H9 (cell line): ENCODE data around the gene SH3TC1. TPM values are rescaled to one million over a fixed set of nuclear protein-coding genes. Genes with fewer than 3 reads are reported as not detected.

Experiments
- DNase-seq: peaks from one replicate; pipeline ENCODE4 v3.0.0-alpha.2; 2017
- H2AFZ ChIP-seq: one replicate; pipeline ENCODE4 v1.6.1; 2013; ENCODE audit warnings: mild to moderate bottlenecking, low read length, control low read depth, moderate library complexity
- H2AK5ac ChIP-seq: 2 replicates; pipeline ENCODE4 v1.6.1; 2013; ENCODE audit warnings: low read length, control low read depth, mixed read lengths; ENCODE audit not compliant: insufficient read length
- H2BK120ac ChIP-seq: one replicate; pipeline ENCODE4 v1.6.1; 2013; ENCODE audit warnings: low read depth, mild to moderate bottlenecking, low read length, control low read depth, inconsistent platforms; ENCODE audit not compliant: poor library complexity, severe bottlenecking
- H2BK12ac ChIP-seq: 2 replicates; pipeline ENCODE4 v1.6.1; 2013; ENCODE audit warnings: low read length, control low read depth, mixed read lengths, low read depth; ENCODE audit not compliant: insufficient read length
- H2BK15ac ChIP-seq: 2 replicates; pipeline ENCODE4 v1.6.1; 2013; ENCODE audit warnings: low read depth, low read length, control low read depth
- H2BK20ac ChIP-seq: one replicate; pipeline ENCODE4 v1.6.1; 2013; ENCODE audit warnings: low read depth, mild to moderate bottlenecking, low read length, control low read depth, inconsistent platforms; ENCODE audit not compliant: poor library complexity, severe bottlenecking
- H2BK5ac ChIP-seq: 2 replicates; pipeline ENCODE4 v1.6.1; 2013; ENCODE audit warnings: low read length, control low read depth, mixed read lengths; ENCODE audit not compliant: insufficient read length
- H3K14ac ChIP-seq: 2 replicates; pipeline ENCODE4 v1.6.1; 2013; ENCODE audit warnings: low read length, control low read depth; ENCODE audit not compliant: insufficient read depth
- H3K18ac ChIP-seq: 2 replicates; pipeline ENCODE4 v1.6.1; 2013; ENCODE audit warnings: low read depth, mild to moderate bottlenecking, mixed read lengths, low read length, control low read depth; ENCODE audit not compliant: insufficient read length
- H3K23ac ChIP-seq: 2 replicates; pipeline ENCODE4 v1.6.1; 2013; ENCODE audit warnings: low read length, control low read depth, mixed read lengths, low read depth; ENCODE audit not compliant: insufficient read length
- H3K23me2 ChIP-seq: 2 replicates; pipeline ENCODE4 v1.6.1; 2013; ENCODE audit warnings: low read depth, mild to moderate bottlenecking, mixed read lengths, low read length, control low read depth; ENCODE audit not compliant: insufficient read length, poor library complexity, severe bottlenecking
- H3K27ac ChIP-seq: 2 replicates; pipeline ENCODE4 v1.5.1; 2013; ENCODE audit warnings: low read length, control low read depth, mixed read lengths, low read depth; ENCODE audit not compliant: insufficient read length
- H3K27me3 ChIP-seq: 2 replicates; pipeline ENCODE4 v1.6.1; 2013; ENCODE audit warnings: low read length, control low read depth, inconsistent platforms; ENCODE audit not compliant: insufficient read depth
- H3K4ac ChIP-seq: 2 replicates; pipeline ENCODE4 v1.6.1; 2013; ENCODE audit warnings: low read depth, mild to moderate bottlenecking, control low read depth, inconsistent platforms, low read length, moderate library complexity
- H3K4me1 ChIP-seq: 2 replicates; pipeline ENCODE4 v1.6.1; 2013; ENCODE audit warnings: low read length, control low read depth, inconsistent platforms; ENCODE audit not compliant: insufficient read depth
- H3K4me2 ChIP-seq: 2 replicates; pipeline ENCODE4 v1.6.1; 2013; ENCODE audit warnings: low read length, control low read depth, mixed read lengths; ENCODE audit not compliant: insufficient read length, insufficient read depth
- H3K56ac ChIP-seq: 2 replicates; pipeline ENCODE4 v1.6.1; 2013; ENCODE audit warnings: low read depth, mild to moderate bottlenecking, mixed read lengths, low read length, control low read depth; ENCODE audit not compliant: insufficient read length
- H3K79me1 ChIP-seq: 2 replicates; pipeline ENCODE4 v1.6.1; 2013; ENCODE audit warnings: low read depth, mild to moderate bottlenecking, moderate library complexity, low read length, control low read depth, inconsistent platforms; ENCODE audit not compliant: insufficient read depth, poor library complexity, severe bottlenecking
- H3K79me2 ChIP-seq: 2 replicates; pipeline ENCODE4 v1.6.1; 2013; ENCODE audit warnings: low read length, control low read depth, inconsistent platforms; ENCODE audit not compliant: insufficient read depth
- H3K9ac ChIP-seq: 2 replicates; pipeline ENCODE4 v1.6.1; 2013; ENCODE audit warnings: low read length, control low read depth, mixed read lengths; ENCODE audit not compliant: insufficient read length; ENCODE audit errors: extremely low read depth
- H3K9me3 ChIP-seq: one replicate; pipeline ENCODE4 v1.6.1; 2013; ENCODE audit warnings: low read depth, low read length, inconsistent platforms; ENCODE audit not compliant: control insufficient read depth
- H3T11ph ChIP-seq: one replicate; pipeline ENCODE4 v1.6.1; 2013; ENCODE audit warnings: mild to moderate bottlenecking, low read length, control low read depth, inconsistent platforms
- H4K20me1 ChIP-seq: one replicate; pipeline ENCODE4 v1.6.1; 2013; ENCODE audit not compliant: control insufficient read depth, insufficient read length, insufficient read depth
- H4K5ac ChIP-seq: 2 replicates; pipeline ENCODE4 v1.6.1; 2013; ENCODE audit warnings: low read depth, mild to moderate bottlenecking, mixed read lengths, low read length, control low read depth; ENCODE audit not compliant: insufficient read length
- H4K8ac ChIP-seq: replicated peaks from 2 replicates; pipeline ENCODE4 v1.6.1; 2013; ENCODE audit warnings: low read length, control low read depth, mixed read lengths, low read depth; ENCODE audit not compliant: insufficient read length
- H4K91ac ChIP-seq: 2 replicates; pipeline ENCODE4 v1.6.1; 2013; ENCODE audit warnings: low read depth, mild to moderate bottlenecking, moderate library complexity, mixed read lengths, low read length, control low read depth; ENCODE audit not compliant: insufficient read length
- H3K27ac Mint-ChIP-seq, 3 experiments: 2 replicates in 2 of 3; 3 replicates in 1 of 3; pipeline ENCODE4 v1.8.0; 2020 to 2021; ENCODE audit warnings: mixed read lengths in 3 of 3, mild to moderate bottlenecking in 1 of 3, moderate library complexity in 1 of 3
- H3K27me3 Mint-ChIP-seq: 2 replicates; pipeline ENCODE4 v1.8.0; 2021; ENCODE audit warnings: low read depth, mild to moderate bottlenecking, moderate library complexity, mixed read lengths
- H3K36me3 Mint-ChIP-seq, 3 experiments: 2 replicates in 2 of 3; 3 replicates in 1 of 3; pipeline ENCODE4 v1.8.0; 2020 to 2021; ENCODE audit warnings: low read depth in 3 of 3, mixed read lengths in 3 of 3; ENCODE audit not compliant: insufficient read depth in 1 of 3
- H3K4me1 Mint-ChIP-seq, 2 experiments: 2 replicates each; pipeline ENCODE4 v1.8.0; 2020; ENCODE audit warnings: mixed read lengths in 2 of 2
- H3K4me3 Mint-ChIP-seq, 2 experiments: 2 replicates in 1 of 2; 3 replicates in 1 of 2; pipeline ENCODE4 v1.8.0; 2020 to 2021; ENCODE audit warnings: mild to moderate bottlenecking in 2 of 2, mixed read lengths in 2 of 2, moderate library complexity in 1 of 2
- H3K9me3 Mint-ChIP-seq, 2 experiments: 2 replicates in 1 of 2; 3 replicates in 1 of 2; pipeline ENCODE4 v1.8.0; 2020; ENCODE audit warnings: mild to moderate bottlenecking in 2 of 2, mixed read lengths in 2 of 2, moderate library complexity in 1 of 2
- WGBS: extraction: QIAGEN DNeasy Blood & Tissue Kit; methylation state at CpG from one replicate; pipeline ENCODE4 v1.1.7; 2013; ENCODE audit warnings: missing lambda C conversion rate, low lambda C conversion rate, mixed read lengths; ENCODE audit not compliant: insufficient read length; ENCODE audit errors: extremely low coverage; 5-methylcytosine and 5-hydroxymethylcytosine counted together
- total RNA-seq: library from RNA; stranded (reverse); gene quantifications from 2 replicates; pipeline ENCODE4 v1.2.1, GENCODE V29; 2021
- TF ChIP-seq, protein P1 (sequence below): fragments of 200-600 bp; sonication (generic); conservative IDR thresholded peaks from 3 replicates; pipeline ENCODE4 v1.8.0; 2021; ENCODE audit warnings: antibody characterized with exemption, mild to moderate bottlenecking

SH3TC1 gene
- total RNA-seq, 1 experiment from 2014 or later, result 0.74 TPM

DNA sequence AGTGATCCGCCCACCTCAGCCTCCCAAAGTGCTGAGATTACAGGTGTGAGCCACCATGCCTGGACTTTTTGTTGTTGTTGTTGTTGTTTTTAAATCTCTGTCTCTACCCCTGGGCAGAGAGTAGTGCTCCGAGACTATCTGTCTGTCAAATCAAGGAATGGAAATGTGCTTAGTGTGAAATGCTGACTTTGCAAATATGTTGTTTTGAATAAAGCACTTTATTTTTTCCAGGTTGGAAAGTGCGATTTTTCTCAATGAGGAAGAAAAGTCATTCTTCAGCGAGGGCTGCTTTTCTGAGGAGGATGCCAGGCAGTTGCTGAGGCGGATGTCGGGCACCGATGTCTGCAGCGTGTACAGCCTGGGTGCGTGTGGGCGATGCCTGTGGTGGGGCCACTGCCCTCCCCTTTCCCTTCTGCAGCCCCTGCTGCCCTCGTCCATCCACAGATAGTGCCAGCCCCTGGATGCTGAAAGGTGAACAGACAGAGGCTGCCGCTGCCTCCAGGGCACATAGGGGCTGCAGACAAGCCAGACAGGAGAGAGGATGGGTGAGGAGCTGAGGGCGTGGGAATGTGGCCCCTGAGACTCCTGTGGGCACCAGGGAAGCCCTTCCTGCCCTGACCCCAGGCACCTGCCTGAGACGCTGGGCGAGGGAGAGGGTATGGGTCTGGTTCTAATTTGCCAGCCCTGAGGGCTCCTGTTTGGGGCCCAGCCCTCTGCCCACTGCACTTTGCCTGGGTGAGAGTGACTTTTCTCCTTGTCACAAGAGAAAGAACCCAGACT, 23.7 kb downstream of the SH3TC1 start:
- H2BK20ac ChIP-seq, result no peak overlapping the region
- no peak overlapping the region for H3K27ac Mint-ChIP-seq
- H2AK5ac ChIP-seq, result no peak overlapping the region
- H2BK12ac ChIP-seq, result no peak overlapping the region
- H3K56ac ChIP-seq, result no peak overlapping the region
- no peak overlapping the region for H3K4ac ChIP-seq
- no peaks in the 10 kb centered on the region; the same call in 1 of the 2 replicates for H3K27me3 Mint-ChIP-seq
- no peaks in the 10 kb centered on the region for H3K36me3 Mint-ChIP-seq
- H4K8ac ChIP-seq, result no peak overlapping the region
- H3K9me3 Mint-ChIP-seq, result no peaks in the 10 kb centered on the region
- no peak overlapping the region for H2BK120ac ChIP-seq
- peaks cover 17 to 22% of the 10 kb centered on the region in 2 experiments for H3K4me1 Mint-ChIP-seq
- DNase-seq, result no peak
- TF ChIP-seq, protein P1, sequence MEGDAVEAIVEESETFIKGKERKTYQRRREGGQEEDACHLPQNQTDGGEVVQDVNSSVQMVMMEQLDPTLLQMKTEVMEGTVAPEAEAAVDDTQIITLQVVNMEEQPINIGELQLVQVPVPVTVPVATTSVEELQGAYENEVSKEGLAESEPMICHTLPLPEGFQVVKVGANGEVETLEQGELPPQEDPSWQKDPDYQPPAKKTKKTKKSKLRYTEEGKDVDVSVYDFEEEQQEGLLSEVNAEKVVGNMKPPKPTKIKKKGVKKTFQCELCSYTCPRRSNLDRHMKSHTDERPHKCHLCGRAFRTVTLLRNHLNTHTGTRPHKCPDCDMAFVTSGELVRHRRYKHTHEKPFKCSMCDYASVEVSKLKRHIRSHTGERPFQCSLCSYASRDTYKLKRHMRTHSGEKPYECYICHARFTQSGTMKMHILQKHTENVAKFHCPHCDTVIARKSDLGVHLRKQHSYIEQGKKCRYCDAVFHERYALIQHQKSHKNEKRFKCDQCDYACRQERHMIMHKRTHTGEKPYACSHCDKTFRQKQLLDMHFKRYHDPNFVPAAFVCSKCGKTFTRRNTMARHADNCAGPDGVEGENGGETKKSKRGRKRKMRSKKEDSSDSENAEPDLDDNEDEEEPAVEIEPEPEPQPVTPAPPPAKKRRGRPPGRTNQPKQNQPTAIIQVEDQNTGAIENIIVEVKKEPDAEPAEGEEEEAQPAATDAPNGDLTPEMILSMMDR, result no peak
- no peaks in the 10 kb centered on the region for H3K27me3 ChIP-seq
- no peak overlapping the region for H3K4me2 ChIP-seq
- H3K23ac ChIP-seq, result no peak overlapping the region
- no peaks in the 10 kb centered on the region for H3K79me1 ChIP-seq
- peak overlapping the region in 1 of 2 experiments; percentile 16; a peak in 2 of 5 replicates for H3K4me3 Mint-ChIP-seq
- H3K9ac ChIP-seq, result no peak overlapping the region
- no peak overlapping the region for H2BK5ac ChIP-seq
- no peak overlapping the region for H3K27ac ChIP-seq
- no peaks in the 10 kb centered on the region for H4K20me1 ChIP-seq
- no peak overlapping the region for H4K91ac ChIP-seq
- no peaks in the 10 kb centered on the region for H3K79me2 ChIP-seq
- no peak overlapping the region for H3K14ac ChIP-seq
- H3K9me3 ChIP-seq, result no peaks in the 10 kb centered on the region
- WGBS, result no CpG with 5 or more reads among the region's 15 CpGs
- no peak overlapping the region for H2BK15ac ChIP-seq
- H4K5ac ChIP-seq, result no peak overlapping the region
- H3K4me1 ChIP-seq, result peaks cover 4% of the 10 kb centered on the region
- H3K23me2 ChIP-seq, result no peaks in the 10 kb centered on the region
- no peak overlapping the region for H3K18ac ChIP-seq
- H2AFZ ChIP-seq, result no peak overlapping the region
- no peak overlapping the region for H3T11ph ChIP-seq
